ENCODE measurements around the gene TPGS2.

Gene TPGS2

DNA sequence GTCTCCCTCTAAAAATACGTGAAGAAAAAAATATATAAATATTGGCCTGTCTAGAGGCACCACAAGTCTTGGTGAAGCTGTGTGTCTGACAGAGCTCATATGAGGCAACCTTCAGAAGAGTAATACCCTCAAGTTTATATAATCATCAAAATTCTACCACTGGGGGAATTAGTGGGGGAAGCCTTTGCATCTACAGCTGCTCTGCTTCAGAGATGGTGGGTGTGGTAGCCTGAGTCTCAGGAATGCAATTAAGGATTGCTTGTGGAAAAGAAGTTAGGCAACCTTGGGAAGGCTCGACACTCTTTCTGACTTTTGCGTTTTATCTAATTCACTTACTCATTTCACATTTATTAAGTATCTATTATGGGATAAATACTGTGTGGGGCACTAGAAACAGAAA, 17.4 kb downstream of the TPGS2 start:
- no peaks in the 10 kb centered on the region for H3K9me3 ChIP-seq (replicated peaks in 1 of 2; ENCODE audit: control insufficient read depth in 2 of 2, insufficient read depth in 1 of 2, low read depth in 1 of 2, low read length in 2 of 2)
- H3K79me1 ChIP-seq (ENCODE audit: low read depth, low read length) = peaks cover 1% of the 10 kb centered on the region
- H3K14ac ChIP-seq (ENCODE audit: low read length) = no peak overlapping the region
- H3K4me2 ChIP-seq (ENCODE audit: insufficient read depth, low read length, poor library complexity, severe bottlenecking) = no peak overlapping the region
- H3K9ac ChIP-seq (ENCODE audit: low read depth, low read length, poor library complexity) = no peak overlapping the region
- H4K8ac ChIP-seq (ENCODE audit: low read depth, low read length) = no peak overlapping the region
- H3K18ac ChIP-seq (ENCODE audit: low read length) = no peak overlapping the region
- no peak overlapping the region for H2BK15ac ChIP-seq (ENCODE audit: low read length)
- H4K91ac ChIP-seq (ENCODE audit: low read depth, low read length, poor library complexity) = no peak overlapping the region
- no peak overlapping the region for H2BK12ac ChIP-seq (ENCODE audit: low read length)
- peaks cover 18 to 87% of the 10 kb centered on the region in 2 donors for H3K36me3 ChIP-seq (replicated peaks in 1 of 2; ENCODE audit: control insufficient read depth in 2 of 2, insufficient read depth in 2 of 2, low read length in 2 of 2)
- WGBS, 2 donors (ENCODE audit: extremely low coverage in 2 of 2, insufficient read length in 2 of 2, insufficient replicate concordance in 1 of 2) = no CpG with 5 or more reads among the region's 3 CpGs
- no peak overlapping the region for H2AK5ac ChIP-seq (ENCODE audit: low read depth, low read length)
- no peaks in the 10 kb centered on the region for H3K27me3 ChIP-seq (ENCODE audit: control insufficient read depth in 3 of 3, insufficient read depth in 3 of 3, low read depth in 1 of 3, low read length in 3 of 3)
- H3K27ac ChIP-seq (replicated peaks; ENCODE audit: low read length) = no peak overlapping the region
- DNase-seq (ENCODE audit: low spot score) = no peak
- no peak overlapping the region for H3K23ac ChIP-seq (ENCODE audit: low read depth, low read length, poor library complexity)
- H2BK5ac ChIP-seq (ENCODE audit: low read length) = no peak overlapping the region
- H2AFZ ChIP-seq (ENCODE audit: low read length) = no peak overlapping the region
- H3K4ac ChIP-seq (ENCODE audit: low read length) = no peak overlapping the region
- H3K4me1 ChIP-seq (ENCODE audit: control insufficient read depth in 2 of 2, insufficient read depth in 1 of 2, low read depth in 1 of 2, low read length in 2 of 2) = peaks cover 0 to 3% of the 10 kb centered on the region in 2 donors
- no peak overlapping the region for H2BK120ac ChIP-seq (ENCODE audit: low read depth, low read length)
- no peak overlapping the region for H3K4me3 ChIP-seq (ENCODE audit: low read length in 2 of 2)

DNA sequence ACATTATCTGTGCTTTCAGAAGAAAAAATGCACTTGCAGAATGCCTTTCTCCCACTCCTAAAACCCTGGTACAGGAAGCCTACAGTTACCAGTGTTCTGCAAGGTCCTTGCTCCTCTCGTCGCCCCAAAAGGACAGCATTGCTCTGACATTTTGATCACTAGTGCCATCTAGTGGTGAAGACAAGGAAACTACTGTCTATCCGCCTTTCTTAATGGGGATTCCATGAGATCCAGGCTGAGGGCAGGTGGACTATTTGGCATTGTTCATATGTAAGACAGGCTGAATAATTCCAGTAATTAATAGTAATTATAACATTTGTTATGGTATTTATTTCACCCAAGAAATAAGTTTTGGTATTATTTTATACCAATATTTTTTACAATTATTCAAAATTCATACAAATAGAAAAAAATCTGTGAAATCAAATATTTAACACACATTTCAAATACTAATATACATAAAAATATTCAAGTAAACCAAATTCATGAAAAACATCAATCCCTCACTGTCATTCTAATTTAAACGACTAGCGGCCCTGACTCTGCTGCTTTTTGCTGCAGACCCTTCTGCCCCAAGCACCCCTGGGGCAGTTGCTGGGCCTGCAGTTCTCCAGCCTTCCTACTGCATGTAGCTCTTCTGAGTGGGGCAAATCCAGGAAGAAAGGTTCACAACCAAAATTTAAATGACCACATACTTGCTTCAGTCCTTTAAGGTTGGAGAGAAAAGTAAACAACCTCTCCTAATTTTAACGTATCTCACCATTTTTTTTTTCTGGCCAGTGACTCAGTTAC, 19.0 kb downstream of the TPGS2 start:
- Histone ChIP-seq H3K14ac (ENCODE audit: low read length) (no peak overlapping the region), H2BK5ac (ENCODE audit: low read length) (no peak overlapping the region), H3K4me1 (ENCODE audit: control insufficient read depth in 2 of 2, insufficient read depth in 1 of 2, low read depth in 1 of 2, low read length in 2 of 2) (no peaks in the 10 kb centered on the region), H4K91ac (ENCODE audit: low read depth, low read length, poor library complexity) (no peak overlapping the region), H2AK5ac (ENCODE audit: low read depth, low read length) (no peak overlapping the region), H2BK120ac (ENCODE audit: low read depth, low read length) (no peak overlapping the region), H3K4ac (ENCODE audit: low read length) (no peak overlapping the region), H3K4me3 (ENCODE audit: low read length in 2 of 2) (no peak overlapping the region), H3K36me3 (replicated peaks in 1 of 2; ENCODE audit: control insufficient read depth in 2 of 2, insufficient read depth in 2 of 2, low read length in 2 of 2) (peaks cover 21 to 87% of the 10 kb centered on the region in 2 donors), H3K9me3 (replicated peaks in 1 of 2; ENCODE audit: control insufficient read depth in 2 of 2, insufficient read depth in 1 of 2, low read depth in 1 of 2, low read length in 2 of 2) (no peaks in the 10 kb centered on the region), H4K8ac (ENCODE audit: low read depth, low read length) (no peak overlapping the region), H3K18ac (ENCODE audit: low read length) (no peak overlapping the region), H3K9ac (ENCODE audit: low read depth, low read length, poor library complexity) (no peak overlapping the region), H3K79me1 (ENCODE audit: low read depth, low read length) (peaks cover 1% of the 10 kb centered on the region), H3K27me3 (ENCODE audit: control insufficient read depth in 3 of 3, insufficient read depth in 3 of 3, low read depth in 1 of 3, low read length in 3 of 3) (no peaks in the 10 kb centered on the region), H2BK15ac (ENCODE audit: low read length) (no peak overlapping the region), H3K23ac (ENCODE audit: low read depth, low read length, poor library complexity) (no peak overlapping the region), H2BK12ac (ENCODE audit: low read length) (no peak overlapping the region), H3K4me2 (ENCODE audit: insufficient read depth, low read length, poor library complexity, severe bottlenecking) (no peak overlapping the region), H2AFZ (ENCODE audit: low read length) (no peak overlapping the region), H3K27ac (replicated peaks; ENCODE audit: low read length) (no peak overlapping the region)
- peak; percentile 61 for DNase-seq (ENCODE audit: low spot score)
- no CpG with 5 or more reads among the region's 6 CpGs for WGBS, 2 donors (ENCODE audit: extremely low coverage in 2 of 2, insufficient read length in 2 of 2, insufficient replicate concordance in 1 of 2)

DNA sequence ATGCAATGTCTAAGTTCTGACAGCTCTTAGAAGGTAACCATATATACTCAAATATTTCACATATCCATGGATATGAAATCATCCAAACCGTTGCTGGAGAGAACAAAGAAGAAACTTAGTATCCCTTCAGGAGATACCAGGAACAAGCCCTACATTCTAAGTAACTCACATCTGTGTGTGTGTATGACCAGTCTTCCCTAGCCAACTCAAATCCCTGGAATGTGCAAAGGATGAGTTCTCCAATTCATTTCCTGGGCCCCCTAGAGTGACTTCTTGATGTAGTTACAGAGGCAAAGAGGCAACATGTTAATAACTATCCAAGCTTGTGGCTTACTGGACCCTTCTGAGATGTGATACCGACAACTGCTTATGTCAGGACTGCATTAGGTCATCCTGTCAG, 20.1 kb downstream of the TPGS2 start:
- Histone ChIP-seq H2BK15ac (ENCODE audit: low read length) (no peak overlapping the region), H3K4me3 (ENCODE audit: low read length in 2 of 2) (no peak overlapping the region), H3K14ac (ENCODE audit: low read length) (no peak overlapping the region), H3K18ac (ENCODE audit: low read length) (no peak overlapping the region), H3K27me3 (ENCODE audit: control insufficient read depth in 3 of 3, insufficient read depth in 3 of 3, low read depth in 1 of 3, low read length in 3 of 3) (no peaks in the 10 kb centered on the region), H3K4me2 (ENCODE audit: insufficient read depth, low read length, poor library complexity, severe bottlenecking) (no peak overlapping the region), H3K79me1 (ENCODE audit: low read depth, low read length) (peaks cover 1% of the 10 kb centered on the region), H3K4me1 (ENCODE audit: control insufficient read depth in 2 of 2, insufficient read depth in 1 of 2, low read depth in 1 of 2, low read length in 2 of 2) (no peaks in the 10 kb centered on the region), H3K36me3 (replicated peaks in 1 of 2; ENCODE audit: control insufficient read depth in 2 of 2, insufficient read depth in 2 of 2, low read length in 2 of 2) (peaks cover 27 to 87% of the 10 kb centered on the region in 2 donors), H3K9me3 (replicated peaks in 1 of 2; ENCODE audit: control insufficient read depth in 2 of 2, insufficient read depth in 1 of 2, low read depth in 1 of 2, low read length in 2 of 2) (no peaks in the 10 kb centered on the region), H2AFZ (ENCODE audit: low read length) (no peak overlapping the region), H4K8ac (ENCODE audit: low read depth, low read length) (no peak overlapping the region), H2BK5ac (ENCODE audit: low read length) (no peak overlapping the region), H3K9ac (ENCODE audit: low read depth, low read length, poor library complexity) (no peak overlapping the region), H2BK12ac (ENCODE audit: low read length) (no peak overlapping the region), H2BK120ac (ENCODE audit: low read depth, low read length) (no peak overlapping the region), H4K91ac (ENCODE audit: low read depth, low read length, poor library complexity) (no peak overlapping the region), H3K23ac (ENCODE audit: low read depth, low read length, poor library complexity) (no peak overlapping the region), H2AK5ac (ENCODE audit: low read depth, low read length) (no peak overlapping the region), H3K4ac (ENCODE audit: low read length) (no peak overlapping the region), H3K27ac (replicated peaks; ENCODE audit: low read length) (no peak overlapping the region)
- WGBS, 2 donors (ENCODE audit: extremely low coverage in 2 of 2, insufficient read length in 2 of 2, insufficient replicate concordance in 1 of 2) = no CpG with 5 or more reads among the region's 2 CpGs
- no peak for DNase-seq (ENCODE audit: low spot score)

DNA sequence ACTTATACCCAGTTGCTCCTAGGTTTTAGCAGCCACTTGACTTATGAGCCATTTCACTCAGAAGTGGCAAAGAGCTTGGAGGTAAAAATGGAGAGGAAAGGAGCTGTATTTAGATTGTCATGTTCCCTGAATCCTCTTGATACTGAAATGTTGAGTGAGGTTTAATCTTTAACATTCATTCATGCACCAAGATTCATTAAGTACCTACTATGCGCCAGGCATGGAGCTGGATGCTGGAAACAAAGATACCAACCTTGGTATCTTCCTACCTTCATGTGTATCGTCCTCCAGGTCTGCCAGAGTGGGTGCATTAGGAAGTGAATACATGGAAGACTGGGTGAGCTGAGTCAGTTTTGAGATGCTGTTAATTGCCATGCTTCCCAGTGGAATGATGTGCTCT, 23.7 kb downstream of the TPGS2 start:
- Histone ChIP-seq H3K14ac (ENCODE audit: low read length) (no peak overlapping the region), H3K9me3 (replicated peaks in 1 of 2; ENCODE audit: control insufficient read depth in 2 of 2, insufficient read depth in 1 of 2, low read depth in 1 of 2, low read length in 2 of 2) (peaks cover 0 to 5% of the 10 kb centered on the region in 2 donors), H2BK15ac (ENCODE audit: low read length) (no peak overlapping the region), H3K27me3 (ENCODE audit: control insufficient read depth in 3 of 3, insufficient read depth in 3 of 3, low read depth in 1 of 3, low read length in 3 of 3) (no peaks in the 10 kb centered on the region), H2AFZ (ENCODE audit: low read length) (no peak overlapping the region), H3K4me3 (ENCODE audit: low read length in 2 of 2) (peak overlapping the region in 1 of 2 donors; percentile 32), H3K9ac (ENCODE audit: low read depth, low read length, poor library complexity) (no peak overlapping the region), H2BK5ac (ENCODE audit: low read length) (no peak overlapping the region), H2AK5ac (ENCODE audit: low read depth, low read length) (no peak overlapping the region), H3K4ac (ENCODE audit: low read length) (no peak overlapping the region), H3K4me2 (ENCODE audit: insufficient read depth, low read length, poor library complexity, severe bottlenecking) (no peak overlapping the region), H3K4me1 (ENCODE audit: control insufficient read depth in 2 of 2, insufficient read depth in 1 of 2, low read depth in 1 of 2, low read length in 2 of 2) (no peaks in the 10 kb centered on the region), H3K79me1 (ENCODE audit: low read depth, low read length) (no peaks in the 10 kb centered on the region), H3K18ac (ENCODE audit: low read length) (no peak overlapping the region), H4K91ac (ENCODE audit: low read depth, low read length, poor library complexity) (no peak overlapping the region), H2BK120ac (ENCODE audit: low read depth, low read length) (no peak overlapping the region), H2BK12ac (ENCODE audit: low read length) (no peak overlapping the region), H3K27ac (replicated peaks; ENCODE audit: low read length) (no peak overlapping the region), H3K23ac (ENCODE audit: low read depth, low read length, poor library complexity) (no peak overlapping the region), H4K8ac (ENCODE audit: low read depth, low read length) (no peak overlapping the region), H3K36me3 (replicated peaks in 1 of 2; ENCODE audit: control insufficient read depth in 2 of 2, insufficient read depth in 2 of 2, low read length in 2 of 2) (peaks cover 31 to 87% of the 10 kb centered on the region in 2 donors)
- no peak for DNase-seq (ENCODE audit: low spot score)
- WGBS, 2 donors (ENCODE audit: extremely low coverage in 2 of 2, insufficient read length in 2 of 2, insufficient replicate concordance in 1 of 2) = no CpG with 5 or more reads among the region's 2 CpGs

Measured in neuronal stem cell (in vitro differentiated cells).